Stimulated activated effector memory CD8-positive, alpha-beta T cell treated with anti-CD3 and anti-CD28 coated beads, Interleukin-12 subunit alpha, Interleukin-12 subunit beta, amount 100 ng/mL, for 72 hours (primary cell): ENCODE data around the gene YY1.
A peak's percentile ranks its signal among the peaks of the same experiment; 100 is the strongest.
"Not testable (repeated sequence)": the region's sequence is repeated elsewhere in the genome, so short reads cannot be mapped to it uniquely, and the experiment has no call there.

ENCODE experiments used
- ATAC-seq: fragments of 150-1000 bp; cut with Tn5 transposase; 2 replicates; pipeline ENCODE4 v1.10.0; 2021
- DNase-seq, 2 donors: peaks; one replicate each; pipeline ENCODE4 v3.0.0; 2021 to 2022; ENCODE audit warnings: low spot score in 2 of 2
- H3K27ac Mint-ChIP-seq: one replicate; pipeline ENCODE4 v1.8.0; 2022; ENCODE audit warnings: mild to moderate bottlenecking, mixed read lengths
- H3K36me3 Mint-ChIP-seq: one replicate; pipeline ENCODE4 v1.8.0; 2022; ENCODE audit warnings: mild to moderate bottlenecking, mixed read lengths
- H3K4me1 Mint-ChIP-seq: one replicate; pipeline ENCODE4 v1.8.0; 2022; ENCODE audit warnings: mixed read lengths
- H3K4me3 Mint-ChIP-seq: one replicate; pipeline ENCODE4 v1.8.0; 2022; ENCODE audit warnings: mild to moderate bottlenecking, mixed read lengths
- H3K9me3 Mint-ChIP-seq: one replicate; pipeline ENCODE4 v1.8.0; 2022; ENCODE audit warnings: mixed read lengths

Gene YY1

DNA sequence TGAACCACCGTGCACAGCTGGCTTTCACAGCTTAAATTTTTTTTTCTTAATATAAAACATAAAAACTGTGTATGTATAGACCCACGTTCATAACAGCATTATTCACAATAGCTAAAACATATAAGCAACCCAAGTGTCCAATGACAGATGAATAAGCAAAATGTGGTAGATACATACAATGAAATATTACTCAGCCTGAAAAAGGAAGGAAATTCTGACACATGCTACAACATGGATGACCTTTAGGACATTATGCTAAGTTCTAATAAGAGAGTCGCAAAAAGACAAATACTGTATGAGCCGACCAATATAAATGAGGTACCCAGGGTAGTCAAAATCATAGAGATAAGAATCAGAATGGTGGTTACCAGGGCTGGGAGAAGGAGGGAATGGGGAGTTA, 13.8 kb upstream of the YY1 start:
- H3K27ac Mint-ChIP-seq, result no peak overlapping the region
- peaks cover 9% of the 10 kb centered on the region for H3K4me1 Mint-ChIP-seq
- no peaks in the 10 kb centered on the region for H3K9me3 Mint-ChIP-seq
- no peak overlapping the region for H3K4me3 Mint-ChIP-seq
- peaks cover 9% of the 10 kb centered on the region for H3K36me3 Mint-ChIP-seq
- DNase-seq, result no peak
- no peak for ATAC-seq

DNA sequence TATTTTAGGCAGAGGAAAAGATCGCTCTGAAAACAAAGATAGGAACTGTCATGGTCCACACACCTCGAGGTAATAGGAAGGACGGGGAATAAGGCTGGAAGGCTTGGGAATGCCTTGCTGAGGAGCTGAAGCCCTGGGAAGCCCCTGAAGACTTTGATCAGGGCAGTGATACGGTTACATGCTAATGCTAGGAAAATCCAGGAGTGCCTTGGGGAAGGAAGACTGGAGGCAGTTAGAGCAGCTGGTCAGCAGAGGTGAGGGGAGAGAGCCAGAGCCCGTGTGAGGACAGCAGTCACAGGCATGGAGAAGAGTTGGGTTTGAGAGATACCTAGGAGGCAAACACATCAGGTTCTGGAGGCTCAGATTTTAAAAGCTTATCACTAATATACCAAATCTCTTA, 8.6 kb upstream of the YY1 start:
- H3K4me1 Mint-ChIP-seq, result peaks cover 19% of the 10 kb centered on the region
- H3K9me3 Mint-ChIP-seq, result no peaks in the 10 kb centered on the region
- no peak overlapping the region for H3K4me3 Mint-ChIP-seq
- ATAC-seq (no peak), DNase-seq (no peak)
- H3K36me3 Mint-ChIP-seq, result peaks cover 45% of the 10 kb centered on the region
- peak overlapping the region; percentile 13 for H3K27ac Mint-ChIP-seq

DNA sequence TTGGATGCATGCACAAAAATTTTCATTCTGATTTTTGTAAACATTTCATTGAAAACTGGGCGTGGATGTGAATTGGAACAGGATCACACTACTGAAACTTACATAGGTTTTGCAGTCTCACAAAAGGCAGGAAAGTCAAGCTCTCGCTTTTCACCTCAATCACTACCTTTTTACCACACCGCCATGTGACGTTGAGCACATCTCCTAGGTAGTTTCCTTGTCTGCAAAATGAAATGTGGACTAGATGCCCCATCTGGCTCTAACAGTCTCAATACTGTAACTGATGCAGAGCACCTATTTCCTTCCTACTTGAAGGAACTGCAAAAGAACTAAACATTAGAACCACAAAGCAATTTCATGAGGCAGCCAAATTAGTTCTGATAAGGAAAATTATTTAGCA, 4.4 kb upstream of the YY1 start:
- Mint-ChIP-seq H3K4me3 (no peak overlapping the region), H3K36me3 (peaks cover 74% of the 10 kb centered on the region), H3K9me3 (no peaks in the 10 kb centered on the region), H3K4me1 (peaks cover 42% of the 10 kb centered on the region), H3K27ac (no peak overlapping the region)
- no peak for ATAC-seq
- no peak for DNase-seq

DNA sequence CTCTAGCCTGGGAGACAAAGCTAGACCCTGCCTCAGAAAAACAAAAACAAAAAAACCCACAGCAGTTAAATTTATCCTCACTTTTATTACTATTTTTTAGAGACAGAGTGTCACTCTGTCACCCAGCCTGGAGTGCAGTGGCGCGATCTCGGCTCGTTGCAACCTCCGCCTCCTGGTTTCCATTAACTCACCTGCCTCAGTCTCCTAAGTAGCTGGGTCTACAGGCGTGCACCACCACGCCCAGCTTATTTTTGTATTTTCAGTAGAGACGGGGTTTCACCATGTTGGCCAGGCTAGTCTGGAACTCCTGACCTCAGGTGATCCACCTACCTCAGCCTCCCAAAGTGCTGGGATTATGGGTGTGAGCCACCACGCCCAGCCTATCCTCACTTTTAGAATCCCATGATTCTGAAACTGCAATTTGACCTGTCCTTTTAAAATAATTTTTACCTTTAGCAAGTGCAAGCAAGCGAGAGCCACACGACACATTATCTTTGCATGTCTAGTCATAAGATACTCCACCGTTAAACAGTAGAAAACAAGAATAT, 2.6 kb upstream of the YY1 start:
- DNase-seq, H3K9me3 Mint-ChIP-seq, ATAC-seq: not testable (repeated sequence)
- peaks cover 72% of the 10 kb centered on the region for H3K36me3 Mint-ChIP-seq
- peak overlapping the region; percentile 83 for H3K4me3 Mint-ChIP-seq
- H3K4me1 Mint-ChIP-seq, result peaks cover 40% of the 10 kb centered on the region
- peak overlapping the region; percentile 92 for H3K27ac Mint-ChIP-seq

DNA sequence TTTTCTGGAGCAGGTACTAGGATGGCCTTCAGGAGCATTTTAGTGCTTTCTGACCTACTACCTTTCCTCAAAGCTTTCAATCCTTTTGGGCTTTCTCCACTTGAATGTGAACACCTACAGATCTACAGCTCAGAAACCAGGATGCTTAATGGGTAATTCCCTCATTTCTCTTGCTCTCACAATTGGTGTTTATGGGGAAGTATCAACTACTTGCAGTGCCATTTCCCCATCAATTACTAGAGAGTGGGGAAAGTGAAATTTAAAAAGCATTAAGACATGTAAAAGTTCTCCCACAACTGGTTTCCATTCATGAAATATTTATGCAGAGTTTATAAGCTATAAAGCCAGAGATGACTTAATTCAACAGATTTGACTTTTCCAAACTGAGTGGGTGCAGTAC, 2.1 kb upstream of the YY1 start:
- Mint-ChIP-seq H3K36me3 (peaks cover 72% of the 10 kb centered on the region), H3K4me3 (peak overlapping the region; percentile 83), H3K27ac (peak overlapping the region; percentile 92), H3K4me1 (peaks cover 46% of the 10 kb centered on the region), H3K9me3 (no peaks in the 10 kb centered on the region)
- DNase-seq (no peak), ATAC-seq (no peak)

DNA sequence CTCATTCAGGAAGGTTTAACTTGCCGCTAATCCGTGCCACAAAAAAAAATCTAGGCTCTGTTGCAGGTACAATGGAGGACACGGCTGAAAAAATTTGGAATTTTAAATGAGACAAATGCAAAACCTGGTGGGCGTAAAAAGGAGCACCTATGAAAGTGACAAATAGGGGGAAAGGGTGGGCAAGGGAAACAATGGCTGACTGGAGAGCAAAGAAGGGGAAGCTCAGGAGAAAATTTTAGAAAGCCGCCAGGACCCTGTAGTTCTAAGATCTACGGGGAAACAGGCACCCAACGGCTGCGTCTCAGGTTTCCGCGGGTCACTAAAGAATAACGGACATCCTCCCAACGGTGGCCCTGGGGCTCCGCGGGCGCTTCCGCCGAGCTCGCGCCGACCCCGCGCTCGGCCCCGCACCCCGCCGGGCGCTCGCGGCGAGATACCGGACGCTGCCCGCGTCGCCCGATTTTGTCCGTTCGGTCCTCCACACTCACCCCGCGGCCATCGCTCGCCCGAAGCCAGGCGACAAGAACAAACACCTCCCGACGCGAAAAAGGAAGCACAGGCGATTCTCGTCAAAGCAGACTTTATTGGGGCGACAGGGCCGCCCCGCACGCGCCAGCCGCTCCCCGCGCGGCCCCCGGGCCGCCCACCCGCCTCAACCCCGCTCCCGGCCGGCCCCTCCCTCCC, 1.1 kb upstream of the YY1 start:
- Mint-ChIP-seq H3K4me1 (peaks cover 56% of the 10 kb centered on the region), H3K36me3 (peaks cover 74% of the 10 kb centered on the region), H3K4me3 (peak overlapping the region; percentile 83), H3K9me3 (no peaks in the 10 kb centered on the region), H3K27ac (peak overlapping the region; percentile 97)
- peak; percentile 22 for ATAC-seq
- peak; percentile 41 to 86 for DNase-seq

DNA sequence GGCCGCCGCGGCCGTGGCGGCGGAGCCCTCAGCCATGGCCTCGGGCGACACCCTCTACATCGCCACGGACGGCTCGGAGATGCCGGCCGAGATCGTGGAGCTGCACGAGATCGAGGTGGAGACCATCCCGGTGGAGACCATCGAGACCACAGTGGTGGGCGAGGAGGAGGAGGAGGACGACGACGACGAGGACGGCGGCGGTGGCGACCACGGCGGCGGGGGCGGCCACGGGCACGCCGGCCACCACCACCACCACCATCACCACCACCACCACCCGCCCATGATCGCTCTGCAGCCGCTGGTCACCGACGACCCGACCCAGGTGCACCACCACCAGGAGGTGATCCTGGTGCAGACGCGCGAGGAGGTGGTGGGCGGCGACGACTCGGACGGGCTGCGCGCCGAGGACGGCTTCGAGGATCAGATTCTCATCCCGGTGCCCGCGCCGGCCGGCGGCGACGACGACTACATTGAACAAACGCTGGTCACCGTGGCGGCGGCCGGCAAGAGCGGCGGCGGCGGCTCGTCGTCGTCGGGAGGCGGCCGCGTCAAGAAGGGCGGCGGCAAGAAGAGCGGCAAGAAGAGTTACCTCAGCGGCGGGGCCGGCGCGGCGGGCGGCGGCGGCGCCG, 381 bp downstream of the YY1 start:
- Mint-ChIP-seq H3K9me3 (no peaks in the 10 kb centered on the region), H3K36me3 (peaks cover 85% of the 10 kb centered on the region), H3K27ac (peak overlapping the region; percentile 97), H3K4me1 (peaks cover 62% of the 10 kb centered on the region), H3K4me3 (peak overlapping the region; percentile 83)
- ATAC-seq (no peak), DNase-seq (peak; percentile 15 to 64)

DNA sequence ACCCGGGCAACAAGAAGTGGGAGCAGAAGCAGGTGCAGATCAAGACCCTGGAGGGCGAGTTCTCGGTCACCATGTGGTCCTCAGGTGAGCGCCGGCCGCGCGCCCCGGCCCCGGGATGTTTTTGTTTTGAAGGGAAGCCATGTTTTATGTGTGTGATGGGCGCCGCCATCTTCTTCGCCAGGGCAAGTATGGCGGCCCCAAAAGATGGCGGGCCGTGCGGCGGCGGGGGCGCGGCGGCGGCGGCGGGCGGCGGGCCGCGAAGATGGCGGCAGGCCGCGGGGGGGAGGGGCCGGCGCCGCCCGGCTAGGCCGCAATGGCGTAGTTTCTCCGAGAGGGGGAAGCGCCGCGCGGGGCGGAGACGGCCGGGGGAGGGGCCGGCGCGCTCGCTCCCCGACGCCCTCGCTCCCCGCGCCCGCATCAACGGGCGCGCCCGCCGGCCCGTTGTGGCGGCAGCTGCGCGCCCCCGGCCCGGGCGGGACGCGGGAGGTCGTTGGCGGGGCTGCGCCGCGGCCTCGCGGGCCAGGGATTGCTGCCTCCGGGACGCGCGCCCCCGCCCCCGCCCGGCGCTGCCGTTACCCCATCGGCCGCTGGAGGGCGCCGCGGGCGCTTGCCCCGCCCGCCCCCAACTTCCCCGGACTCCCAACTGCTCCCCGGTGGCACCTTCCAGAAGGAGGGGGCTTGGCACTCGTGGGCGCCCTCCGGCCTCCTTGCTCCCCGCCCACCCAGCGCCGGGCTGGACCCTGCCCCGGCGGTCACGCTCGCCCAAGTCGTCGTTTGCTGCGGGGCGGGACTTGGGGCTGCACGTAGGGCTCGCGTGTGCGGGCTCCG, 1.1 kb downstream of the YY1 start:
- Mint-ChIP-seq H3K4me1 (peaks cover 55% of the 10 kb centered on the region), H3K9me3 (no peaks in the 10 kb centered on the region), H3K4me3 (peak overlapping the region; percentile 83), H3K27ac (peak overlapping the region; percentile 94), H3K36me3 (peaks cover 86% of the 10 kb centered on the region)
- ATAC-seq (peak; percentile 63), DNase-seq (peak; percentile 83 to 88)

DNA sequence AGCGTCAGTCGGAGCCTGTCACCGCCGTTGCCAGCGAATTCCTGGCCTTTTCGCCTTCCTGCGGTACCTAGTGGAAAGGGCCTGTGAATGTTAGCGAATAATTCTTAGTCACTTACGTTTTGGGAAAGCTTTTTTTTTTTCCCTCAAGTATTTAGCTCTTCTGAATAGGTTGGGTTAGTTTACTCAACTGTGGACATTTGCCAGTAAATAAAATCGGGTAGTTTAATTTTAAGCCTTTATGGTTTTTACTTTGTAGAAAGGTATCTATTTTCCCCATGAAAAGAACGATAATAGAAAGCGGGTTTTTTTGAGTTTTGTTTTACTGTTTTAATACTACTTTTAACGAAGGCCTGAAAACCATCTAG, 1.7 kb downstream of the YY1 start:
- Mint-ChIP-seq H3K27ac (peak overlapping the region; percentile 94), H3K36me3 (peaks cover 85% of the 10 kb centered on the region), H3K9me3 (no peaks in the 10 kb centered on the region), H3K4me3 (peak overlapping the region; percentile 83), H3K4me1 (peaks cover 50% of the 10 kb centered on the region)
- no peak for DNase-seq
- ATAC-seq, result no peak

DNA sequence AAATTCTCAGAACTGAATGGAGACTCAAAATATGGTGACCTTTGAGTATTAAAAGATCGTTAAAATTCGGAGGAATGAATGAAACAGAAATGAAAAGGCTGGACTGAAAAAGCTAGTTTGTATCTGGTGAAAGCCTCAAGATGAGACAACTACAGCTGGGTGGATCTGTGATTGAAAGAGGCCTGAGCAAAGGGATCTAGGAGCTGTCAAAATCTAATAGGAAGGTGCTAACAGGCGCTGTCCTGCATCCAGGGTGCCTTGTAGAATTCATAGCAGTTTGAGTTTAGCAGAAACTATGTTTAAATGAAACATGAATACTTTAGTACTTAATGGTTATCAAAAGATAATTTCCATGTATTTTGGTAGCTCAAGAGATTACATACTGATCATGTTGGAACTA, 2.3 kb downstream of the YY1 start:
- ATAC-seq (no peak), DNase-seq (no peak)
- Mint-ChIP-seq H3K27ac (peak overlapping the region; percentile 94), H3K9me3 (no peaks in the 10 kb centered on the region), H3K4me3 (peak overlapping the region; percentile 83), H3K4me1 (peaks cover 50% of the 10 kb centered on the region), H3K36me3 (peaks cover 86% of the 10 kb centered on the region)

DNA sequence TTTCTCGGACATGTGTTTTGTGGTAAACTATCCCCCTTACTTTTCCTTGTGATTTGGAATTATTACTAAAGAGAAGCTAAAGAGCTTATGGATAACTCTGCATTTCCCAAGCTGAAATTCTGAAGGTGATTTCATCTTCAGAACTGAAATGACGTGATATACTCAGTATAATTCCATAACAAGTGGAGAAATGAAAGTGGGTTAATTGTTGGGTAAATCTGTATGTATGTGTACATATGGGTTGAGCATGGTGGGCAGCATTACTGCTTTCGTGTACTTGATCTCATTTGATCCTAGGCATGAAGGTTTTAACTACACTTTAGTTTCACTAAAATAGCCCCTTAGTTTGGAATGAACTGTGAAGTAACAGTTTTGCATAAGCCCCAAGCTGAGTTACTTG, 4.1 kb downstream of the YY1 start:
- peaks cover 50% of the 10 kb centered on the region for H3K4me1 Mint-ChIP-seq

DNA sequence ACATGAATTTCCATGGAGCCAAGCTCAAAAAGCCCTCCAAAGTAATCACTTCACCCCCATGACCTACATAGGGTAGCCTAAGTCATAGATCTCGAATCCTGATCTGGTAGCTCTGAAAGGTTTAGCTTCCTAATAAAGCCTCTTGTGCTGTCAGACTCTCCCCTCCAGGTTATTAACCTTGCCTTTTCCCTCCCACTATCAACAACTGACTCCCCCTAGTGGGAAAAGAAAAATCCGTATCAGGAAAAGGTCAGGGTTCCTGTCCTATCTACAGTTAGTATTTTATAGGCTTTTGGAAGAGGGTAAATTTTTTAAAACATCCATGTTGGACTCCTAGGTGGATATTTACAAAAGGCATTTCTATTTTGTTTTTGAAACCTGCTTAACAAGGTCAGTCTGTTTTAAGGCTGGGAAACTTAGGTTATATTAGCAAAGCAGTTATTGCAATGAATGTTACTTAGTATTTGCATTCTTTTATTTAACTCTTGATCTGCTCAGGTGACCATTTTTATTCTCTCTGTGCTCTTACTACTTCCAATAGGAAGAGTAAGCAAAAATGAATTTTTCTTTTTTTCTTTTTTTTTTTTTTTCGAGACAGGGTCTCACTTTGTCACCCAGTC, 8.0 kb downstream of the YY1 start:
- H3K4me1 Mint-ChIP-seq, result peaks cover 66% of the 10 kb centered on the region
- peak overlapping the region; percentile 58 for H3K27ac Mint-ChIP-seq
- H3K9me3 Mint-ChIP-seq, result no peaks in the 10 kb centered on the region
- ATAC-seq (peak; percentile 13), DNase-seq (no peak)
- peaks cover 84% of the 10 kb centered on the region for H3K36me3 Mint-ChIP-seq
- peak overlapping the region; percentile 7 for H3K4me3 Mint-ChIP-seq

More for the DNA sequence above, 4.1 kb downstream of the YY1 start:
- ATAC-seq, result no peak
- no peak for DNase-seq
- Mint-ChIP-seq H3K36me3 (peaks cover 81% of the 10 kb centered on the region), H3K9me3 (no peaks in the 10 kb centered on the region), H3K4me3 (peak overlapping the region; percentile 83), H3K27ac (peak overlapping the region; percentile 50)

DNA sequence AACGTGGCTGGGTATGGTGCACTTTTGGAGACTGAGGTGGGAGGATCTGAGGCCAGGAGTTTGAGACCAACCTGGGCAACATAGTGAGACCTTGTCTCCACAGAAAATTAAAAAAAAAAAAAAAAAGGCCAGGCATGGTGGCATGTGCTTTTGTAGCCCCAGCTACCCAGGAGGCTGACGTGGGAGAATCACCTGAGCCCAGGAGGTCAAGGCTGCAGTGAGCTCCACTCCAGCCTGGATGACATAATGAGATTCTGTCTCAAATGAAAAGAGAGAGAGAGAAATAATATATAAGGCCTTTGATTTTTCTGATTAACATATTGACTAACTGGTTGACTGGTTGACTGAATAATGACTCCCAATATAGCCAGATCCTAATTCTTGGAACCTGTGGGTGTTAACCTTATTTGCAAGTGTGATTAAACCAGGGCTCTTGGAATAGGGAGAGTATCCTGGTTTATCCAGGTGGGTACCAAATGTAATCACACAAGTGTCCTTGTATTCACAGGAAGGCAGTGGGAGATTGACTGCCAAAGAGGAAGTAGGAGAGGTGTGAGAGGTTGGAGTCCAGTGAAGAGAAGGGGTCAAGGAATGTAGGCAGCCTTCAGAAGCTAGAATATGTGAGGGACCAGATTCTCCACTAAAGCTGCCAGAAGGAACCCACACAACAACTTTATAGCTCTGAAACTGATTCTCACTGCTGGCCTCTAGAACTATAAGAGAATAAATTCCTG, 12.0 kb downstream of the YY1 start:
- Mint-ChIP-seq H3K4me3 (no peak overlapping the region), H3K27ac (peak overlapping the region; percentile 39), H3K9me3 (no peaks in the 10 kb centered on the region), H3K36me3 (peaks cover 55% of the 10 kb centered on the region), H3K4me1 (peaks cover 75% of the 10 kb centered on the region)
- DNase-seq (no peak), ATAC-seq (no peak)

DNA sequence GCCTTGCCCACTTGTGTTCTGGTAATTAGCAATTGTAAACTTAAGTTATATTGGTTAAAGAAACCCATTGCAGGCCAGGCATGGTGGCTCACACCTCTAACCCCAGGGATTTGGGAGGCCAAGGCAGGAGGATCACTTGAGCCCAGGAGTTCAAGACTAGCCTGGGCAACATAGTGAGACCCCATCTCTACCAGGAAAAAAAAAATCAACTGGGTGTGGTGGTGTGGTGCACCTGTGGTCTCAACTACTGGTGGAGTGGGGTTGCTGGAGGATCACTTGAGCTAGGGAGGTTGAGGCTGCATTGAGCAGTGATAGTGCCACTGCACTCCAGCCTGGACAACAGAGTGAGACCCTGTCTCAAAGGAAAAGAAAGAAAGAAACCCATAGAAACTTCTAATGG, 13.7 kb downstream of the YY1 start:
- peaks cover 75% of the 10 kb centered on the region for H3K4me1 Mint-ChIP-seq
- H3K36me3 Mint-ChIP-seq, result peaks cover 42% of the 10 kb centered on the region
- ATAC-seq, result no peak
- H3K27ac Mint-ChIP-seq, result no peak overlapping the region
- no peaks in the 10 kb centered on the region for H3K9me3 Mint-ChIP-seq
- no peak overlapping the region for H3K4me3 Mint-ChIP-seq
- no peak for DNase-seq
